Fibroblast of pulmonary artery (primary cell): ENCODE measurements around the gene SNX5.

Source experiments
- DNase-seq: peaks from one replicate; pipeline ENCODE4 v3.0.0-alpha.2; 2010; ENCODE audit warnings: low read depth
- H3K4me3 ChIP-seq: replicated peaks from 2 replicates; pipeline ENCODE4 v1.5.1; 2011; ENCODE audit warnings: low read depth, mild to moderate bottlenecking, control low read depth, low read length, moderate library complexity
- TF ChIP-seq, protein P1 (sequence below): IDR thresholded peaks from 2 replicates; pipeline ENCODE4 v1.5.1; 2011; ENCODE audit warnings: mild to moderate bottlenecking, control low read depth, low read length, inconsistent platforms; ENCODE audit errors: missing control alignments

Gene SNX5

DNA sequence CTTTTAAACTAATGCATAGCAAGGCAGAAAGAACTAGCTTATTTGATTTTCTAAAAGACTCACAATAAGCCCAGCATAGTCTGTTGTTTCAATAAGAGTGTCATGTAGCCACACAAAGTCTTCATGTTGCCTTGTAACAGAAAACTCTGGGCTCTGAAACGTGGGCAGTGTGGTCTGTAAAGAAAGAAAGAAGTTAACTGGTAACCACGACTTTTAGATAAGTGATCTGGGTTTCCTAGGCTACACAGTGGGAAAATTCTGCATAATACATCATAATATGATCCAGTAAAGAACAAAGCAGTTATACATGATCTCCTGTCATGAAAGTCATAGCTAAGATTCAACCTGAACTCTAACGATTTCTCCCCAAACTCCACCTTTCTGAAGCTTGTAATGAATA, 13.3 kb downstream of the SNX5 start:
- no peak overlapping the region for H3K4me3 ChIP-seq
- DNase-seq: no peak
- TF ChIP-seq, protein P1, sequence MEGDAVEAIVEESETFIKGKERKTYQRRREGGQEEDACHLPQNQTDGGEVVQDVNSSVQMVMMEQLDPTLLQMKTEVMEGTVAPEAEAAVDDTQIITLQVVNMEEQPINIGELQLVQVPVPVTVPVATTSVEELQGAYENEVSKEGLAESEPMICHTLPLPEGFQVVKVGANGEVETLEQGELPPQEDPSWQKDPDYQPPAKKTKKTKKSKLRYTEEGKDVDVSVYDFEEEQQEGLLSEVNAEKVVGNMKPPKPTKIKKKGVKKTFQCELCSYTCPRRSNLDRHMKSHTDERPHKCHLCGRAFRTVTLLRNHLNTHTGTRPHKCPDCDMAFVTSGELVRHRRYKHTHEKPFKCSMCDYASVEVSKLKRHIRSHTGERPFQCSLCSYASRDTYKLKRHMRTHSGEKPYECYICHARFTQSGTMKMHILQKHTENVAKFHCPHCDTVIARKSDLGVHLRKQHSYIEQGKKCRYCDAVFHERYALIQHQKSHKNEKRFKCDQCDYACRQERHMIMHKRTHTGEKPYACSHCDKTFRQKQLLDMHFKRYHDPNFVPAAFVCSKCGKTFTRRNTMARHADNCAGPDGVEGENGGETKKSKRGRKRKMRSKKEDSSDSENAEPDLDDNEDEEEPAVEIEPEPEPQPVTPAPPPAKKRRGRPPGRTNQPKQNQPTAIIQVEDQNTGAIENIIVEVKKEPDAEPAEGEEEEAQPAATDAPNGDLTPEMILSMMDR: no peak

GRCh38 chr20:17953935-17954334, 14.7 kb downstream of the SNX5 start:
- DNase-seq: no peak
- TF ChIP-seq, protein P1: no peak

DNA sequence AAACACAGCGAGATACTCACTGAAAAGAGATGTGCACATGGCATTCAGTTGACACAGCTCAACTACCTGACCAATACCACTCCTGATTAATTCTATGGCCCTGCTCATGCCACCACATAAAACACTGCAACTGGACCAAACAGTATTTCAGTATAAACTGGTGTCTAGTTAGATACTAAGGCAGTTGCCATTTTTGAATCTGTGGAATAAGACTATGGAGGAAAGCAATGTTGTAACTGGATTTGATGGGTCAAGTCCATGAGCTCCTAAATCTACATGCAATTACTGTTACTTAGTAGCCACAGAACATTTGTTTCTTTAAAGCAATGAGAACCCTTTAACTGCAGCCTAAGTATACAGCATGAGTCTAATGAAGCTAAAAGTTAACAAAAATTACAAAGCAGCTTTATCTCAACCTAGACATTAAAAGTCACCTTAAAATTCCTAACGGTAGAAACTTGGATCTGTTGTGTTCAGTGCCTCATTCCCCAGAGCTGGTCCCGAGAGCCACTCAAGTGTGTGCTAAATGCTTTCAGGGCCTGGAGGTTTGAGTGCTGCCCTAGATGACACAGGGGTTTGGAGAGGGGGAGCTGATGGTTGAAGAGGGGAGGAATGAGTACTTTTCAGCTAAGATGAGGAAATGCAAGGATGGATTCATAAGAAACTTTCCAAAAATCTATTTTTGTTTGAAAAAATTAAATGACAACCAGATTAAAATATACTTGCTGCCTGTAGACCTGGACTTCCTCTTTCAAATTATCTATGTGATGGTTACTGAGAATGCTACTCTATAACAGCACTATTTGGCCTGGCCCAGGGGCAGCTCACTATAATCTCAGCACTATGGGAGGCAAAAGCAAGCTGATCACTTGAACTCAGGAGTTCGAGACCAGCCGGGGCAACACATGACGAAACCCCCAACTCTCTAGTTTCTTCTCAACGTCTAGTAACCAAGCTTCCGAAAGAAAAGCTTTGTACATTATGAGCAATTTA, 15.6 kb downstream of the SNX5 start:
- H3K4me3 ChIP-seq: no peak overlapping the region
- TF ChIP-seq, protein P1: no peak
- DNase-seq: no peak

More at GRCh38 chr20:17953935-17954334, 14.7 kb downstream of the SNX5 start:
- no peak overlapping the region for H3K4me3 ChIP-seq

- no peak overlapping the region for H3K4me3 ChIP-seq
- TF ChIP-seq, protein P1: no peak
- DNase-seq: no peak
These were observed 17.3 kb downstream of the SNX5 start for GRCh38 chr20:17951323-17951722.

DNA sequence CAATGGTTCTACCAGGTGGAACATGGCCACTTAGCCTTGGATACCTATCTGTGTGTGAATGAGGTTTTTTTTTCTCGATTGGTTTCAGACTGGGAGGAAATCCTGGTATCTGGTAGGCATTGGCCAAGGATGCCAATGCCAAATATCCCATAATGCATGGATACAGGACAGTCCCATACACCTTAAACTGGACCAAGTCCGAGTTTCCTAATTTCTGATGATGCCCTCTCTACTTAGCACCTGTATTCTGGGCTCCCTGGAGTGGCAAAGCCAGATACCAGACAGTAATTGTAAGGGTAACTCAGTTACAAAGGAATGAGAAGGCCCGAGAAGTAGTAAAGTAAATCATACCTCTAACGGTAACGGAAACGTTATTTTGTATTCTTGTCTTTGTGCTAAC, 17.9 kb downstream of the SNX5 start:
- TF ChIP-seq, protein P1: no peak
- DNase-seq: no peak
- no peak overlapping the region for H3K4me3 ChIP-seq

GRCh38 chr20:17949899-17950298, 18.7 kb downstream of the SNX5 start:
- H3K4me3 ChIP-seq: no peak overlapping the region
- DNase-seq: no peak
- TF ChIP-seq, protein P1: no peak

DNA sequence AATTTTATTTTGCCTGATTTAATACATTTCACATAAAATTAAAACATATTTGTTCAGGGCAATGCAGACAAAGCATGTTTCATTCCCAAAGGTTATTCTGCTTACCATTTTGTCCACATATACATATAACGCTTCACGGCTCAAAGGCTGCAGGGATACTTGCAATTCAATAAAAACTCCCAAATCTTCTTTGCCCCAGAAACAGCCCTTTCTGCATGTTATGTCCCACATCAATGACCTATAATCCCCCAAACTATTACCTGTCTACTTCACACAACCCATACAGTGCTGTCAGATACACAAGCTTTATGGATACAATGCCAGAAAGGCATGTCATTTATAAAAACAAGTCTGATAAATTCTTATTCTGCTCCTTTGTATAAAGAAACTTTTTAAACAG, 20.2 kb downstream of the SNX5 start:
- TF ChIP-seq, protein P1: no peak
- H3K4me3 ChIP-seq: no peak overlapping the region

More for the DNA sequence above, 20.2 kb downstream of the SNX5 start:
- no peak for DNase-seq
